ENCODE results near the gene GATA1. TPM values are rescaled to one million over a fixed set of nuclear protein-coding genes. Genes with fewer than 3 reads are reported as not detected.

GATA1 gene
- total and polyA plus RNA-seq, 8 donors, result 0.37 to 9.4 TPM; not detected in 6

DNA sequence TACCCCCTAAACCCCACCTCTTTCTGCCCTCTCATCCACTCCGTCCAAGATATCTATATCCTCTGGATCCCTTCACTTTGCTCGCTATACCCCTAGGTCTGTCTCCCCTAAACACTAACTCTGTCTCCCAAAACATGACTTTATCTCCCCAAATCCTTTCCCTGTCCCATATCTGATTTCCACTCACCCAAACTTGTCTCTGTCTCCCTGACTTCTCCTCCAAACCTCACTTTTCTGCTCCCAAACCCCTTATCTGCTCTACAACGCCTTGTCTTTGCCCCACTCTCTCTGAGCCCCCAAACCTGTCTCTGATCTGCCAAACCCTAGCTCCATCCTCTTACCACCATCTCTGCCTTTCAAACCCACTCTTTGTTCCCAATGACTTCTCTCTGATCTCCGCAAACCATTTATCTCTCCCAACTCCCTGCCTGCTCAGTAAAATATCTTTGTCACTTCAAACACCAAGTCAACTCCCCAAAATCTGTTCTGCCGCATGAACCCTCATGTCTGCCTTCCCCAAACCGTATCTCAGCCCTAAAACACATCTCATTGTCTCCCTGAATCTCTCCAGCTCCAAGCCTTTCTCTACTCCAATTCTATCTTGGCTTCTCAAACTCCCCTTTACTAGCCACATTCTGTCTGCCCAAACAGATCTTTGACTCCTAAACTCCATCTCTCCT is 575 bp downstream of the GATA1 start:
- Histone ChIP-seq H3K4me3 (no peak overlapping the region), H3K27ac (no peak overlapping the region), H3K36me3 (no peaks in the 10 kb centered on the region), H3K9me3 (peaks cover 0 to 3% (median 0%) of the 10 kb centered on the region in 4 donors), H3K4me1 (no peaks in the 10 kb centered on the region), H3K27me3 (peaks cover 0 to 19% (median 17%) of the 10 kb centered on the region in 3 donors)
- no peak for DNase-seq
- WGBS, 5 donors, result 64 to 79% (median 76%) methylated on average over 5 to 6 of the region's 6 CpGs
- TF ChIP-seq EP300 (IDR thresholded peaks at IDR 0.05) (no peak), POLR2AphosphoS5 (IDR thresholded peaks at IDR 0.05) (no peak), POLR2A (IDR thresholded peaks at IDR 0.05) (no peak)
- TF ChIP-seq, protein P1, sequence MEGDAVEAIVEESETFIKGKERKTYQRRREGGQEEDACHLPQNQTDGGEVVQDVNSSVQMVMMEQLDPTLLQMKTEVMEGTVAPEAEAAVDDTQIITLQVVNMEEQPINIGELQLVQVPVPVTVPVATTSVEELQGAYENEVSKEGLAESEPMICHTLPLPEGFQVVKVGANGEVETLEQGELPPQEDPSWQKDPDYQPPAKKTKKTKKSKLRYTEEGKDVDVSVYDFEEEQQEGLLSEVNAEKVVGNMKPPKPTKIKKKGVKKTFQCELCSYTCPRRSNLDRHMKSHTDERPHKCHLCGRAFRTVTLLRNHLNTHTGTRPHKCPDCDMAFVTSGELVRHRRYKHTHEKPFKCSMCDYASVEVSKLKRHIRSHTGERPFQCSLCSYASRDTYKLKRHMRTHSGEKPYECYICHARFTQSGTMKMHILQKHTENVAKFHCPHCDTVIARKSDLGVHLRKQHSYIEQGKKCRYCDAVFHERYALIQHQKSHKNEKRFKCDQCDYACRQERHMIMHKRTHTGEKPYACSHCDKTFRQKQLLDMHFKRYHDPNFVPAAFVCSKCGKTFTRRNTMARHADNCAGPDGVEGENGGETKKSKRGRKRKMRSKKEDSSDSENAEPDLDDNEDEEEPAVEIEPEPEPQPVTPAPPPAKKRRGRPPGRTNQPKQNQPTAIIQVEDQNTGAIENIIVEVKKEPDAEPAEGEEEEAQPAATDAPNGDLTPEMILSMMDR (IDR thresholded peaks at IDR 0.05), result no peak
- intact Hi-C loops (cut with DNase I; ENCODE audit: low total_unique reads), result no loop called here

DNA sequence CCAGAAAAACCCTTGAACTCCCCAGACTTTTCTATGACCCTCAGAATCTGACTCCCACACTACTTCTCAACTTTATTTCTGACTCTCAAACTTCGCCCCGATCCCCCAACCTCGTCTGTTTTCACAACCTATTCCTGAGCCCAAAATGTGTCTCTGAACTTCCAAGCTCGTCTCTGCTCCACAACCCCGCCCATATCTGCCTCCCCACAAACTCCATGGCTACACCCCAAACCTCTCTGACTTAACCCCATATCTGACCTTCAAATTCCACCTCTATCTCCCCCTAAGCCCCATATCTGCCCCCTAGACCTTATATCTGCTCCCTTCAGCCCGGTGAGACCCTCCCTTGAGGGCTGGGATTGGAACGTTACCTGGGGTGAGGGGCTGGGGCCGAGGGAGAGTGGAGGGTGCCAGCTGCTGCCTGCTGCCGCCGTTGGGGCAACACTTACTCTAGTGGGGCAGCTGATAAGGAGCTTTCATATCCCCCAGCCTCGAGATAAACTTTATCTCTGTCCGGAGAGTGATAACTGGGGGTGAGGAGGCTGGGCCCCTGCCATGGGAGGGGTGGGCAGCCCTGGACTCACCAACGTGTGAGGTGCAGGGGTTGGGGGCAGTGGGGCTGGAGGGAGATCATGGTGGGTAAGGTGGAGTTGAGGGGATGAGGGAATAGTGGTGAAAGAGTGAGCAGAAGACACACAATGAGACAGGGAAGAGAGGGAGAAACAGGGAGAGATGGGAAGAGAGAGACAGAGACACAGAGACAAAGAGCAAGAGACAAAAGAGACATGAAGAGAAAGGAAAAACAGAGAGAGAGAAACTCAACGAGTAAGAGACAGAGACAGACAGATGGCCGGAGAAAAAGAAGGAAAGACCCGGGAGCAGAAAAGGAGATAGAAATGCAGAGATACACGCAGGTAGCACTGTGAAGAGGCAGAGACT is 1.4 kb downstream of the GATA1 start:
- Histone ChIP-seq H3K4me1 (no peaks in the 10 kb centered on the region), H3K36me3 (no peaks in the 10 kb centered on the region), H3K27me3 (peaks cover 0 to 19% (median 17%) of the 10 kb centered on the region in 3 donors), H3K9me3 (peaks cover 0 to under 1% (median 0%) of the 10 kb centered on the region in 4 donors), H3K4me3 (no peak overlapping the region), H3K27ac (no peak overlapping the region)
- TF ChIP-seq POLR2A (IDR thresholded peaks at IDR 0.05), result no peak
- TF ChIP-seq POLR2AphosphoS5 (IDR thresholded peaks at IDR 0.05), result no peak
- TF ChIP-seq, protein P1 (IDR thresholded peaks at IDR 0.05), result no peak
- no peak for TF ChIP-seq EP300 (IDR thresholded peaks at IDR 0.05)
- intact Hi-C loops (cut with DNase I; ENCODE audit: low total_unique reads), result no loop called here
- 45 to 52% (median 45%) methylated on average over 14 to 17 of the region's 17 CpGs for WGBS, 5 donors
- DNase-seq, result no peak

DNA sequence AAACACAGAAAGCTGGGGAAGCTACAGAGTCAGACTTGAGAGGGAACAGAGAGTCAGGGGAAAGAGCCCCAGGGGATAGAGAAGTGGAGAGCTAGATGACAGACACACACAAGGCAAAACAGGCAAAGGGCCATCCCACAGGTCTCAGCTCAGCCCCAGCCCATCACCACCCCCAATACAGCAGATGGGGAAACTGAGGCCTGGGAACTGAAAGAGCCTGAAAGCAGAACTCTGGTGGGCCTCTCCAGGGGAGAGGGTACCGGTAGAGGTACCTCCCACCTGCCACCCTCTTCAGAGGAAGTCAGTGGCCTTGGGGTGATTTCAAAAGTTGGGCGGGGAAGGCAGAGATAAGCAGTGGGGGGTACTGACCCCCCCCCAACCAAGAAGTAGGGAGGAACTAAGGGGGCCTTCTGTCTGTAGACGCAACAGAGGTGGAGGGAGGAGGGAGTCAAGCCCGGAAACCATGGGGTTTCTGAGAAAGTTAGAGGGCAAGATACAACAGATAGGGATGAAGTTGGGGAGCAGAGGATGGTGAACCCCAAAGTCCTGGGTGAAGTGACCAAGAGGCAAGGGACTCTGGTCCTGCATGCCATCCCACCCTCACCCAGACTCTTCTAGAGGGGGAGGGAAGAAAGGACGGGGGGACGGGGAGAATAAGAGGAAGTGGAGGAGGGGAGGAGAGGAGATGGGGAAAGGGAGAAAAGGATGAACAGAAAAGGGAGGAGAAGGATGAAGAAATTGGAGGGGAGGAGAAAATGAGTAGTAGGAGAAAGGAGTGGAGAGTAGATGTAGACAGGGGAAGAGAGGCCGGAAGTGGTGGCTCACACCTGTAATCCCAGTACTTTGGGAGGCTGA is 3.2 kb downstream of the GATA1 start:
- intact Hi-C loops (cut with DNase I; ENCODE audit: low total_unique reads), result no loop called here
- Histone ChIP-seq H3K9me3 (no peaks in the 10 kb centered on the region), H3K27ac (no peak overlapping the region), H3K36me3 (no peaks in the 10 kb centered on the region), H3K4me1 (no peaks in the 10 kb centered on the region), H3K27me3 (peaks cover 0 to 19% (median 17%) of the 10 kb centered on the region in 3 donors), H3K4me3 (no peak overlapping the region)
- no peak for DNase-seq
- 49 to 76% (median 63%) methylated on average over 5 to 7 of the region's 7 CpGs for WGBS, 5 donors
- no peak for TF ChIP-seq POLR2A (IDR thresholded peaks at IDR 0.05)

DNA sequence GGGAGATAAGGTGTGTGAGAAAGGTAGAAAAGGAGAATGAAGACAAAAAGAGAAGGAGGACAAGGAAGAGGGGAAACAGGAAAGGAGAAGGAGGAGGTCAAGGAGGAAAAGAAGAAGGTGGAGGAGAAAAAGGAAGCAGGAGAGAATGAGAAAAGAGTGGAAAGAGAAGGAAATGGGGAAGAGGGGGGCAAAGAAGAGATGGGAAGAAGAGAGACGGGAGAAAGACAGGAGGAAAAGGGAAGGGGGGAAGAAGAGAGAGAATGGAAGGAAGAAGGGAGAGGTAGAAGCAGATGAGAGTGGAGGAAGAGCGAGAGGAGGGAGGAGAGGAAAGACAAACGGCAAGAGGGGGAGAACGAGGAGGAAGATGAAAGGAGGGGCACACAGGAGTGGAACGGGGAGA is 4.1 kb downstream of the GATA1 start:
- Histone ChIP-seq H3K27me3 (peaks cover 0 to 19% (median 17%) of the 10 kb centered on the region in 3 donors), H3K27ac (no peak overlapping the region), H3K9me3 (no peaks in the 10 kb centered on the region), H3K36me3 (no peaks in the 10 kb centered on the region), H3K4me1 (no peaks in the 10 kb centered on the region), H3K4me3 (no peak overlapping the region)
- 56 to 67% (median 62%) methylated on average over 5 of the region's 5 CpGs for WGBS, 5 donors
- intact Hi-C loops (cut with DNase I; ENCODE audit: low total_unique reads), result no loop called here
- DNase-seq, result no peak
- TF ChIP-seq, protein P1 (IDR thresholded peaks at IDR 0.05), result no peak
- TF ChIP-seq EP300 (IDR thresholded peaks at IDR 0.05) (no peak), POLR2A (IDR thresholded peaks at IDR 0.05) (no peak), POLR2AphosphoS5 (IDR thresholded peaks at IDR 0.05) (no peak)
